Stimulated activated CD8-positive, alpha-beta memory T cell treated with anti-CD3 and anti-CD28 coated beads, Interleukin-4, amount 100 ng/mL, for 48 hours (primary cell): ENCODE measurements around the gene CHRNA10.

ENCODE experiments used
- DNase-seq: peaks from one replicate; pipeline ENCODE4 v3.0.0-alpha.2; 2020

CHRNA10 gene

GRCh38 chr11:3632070-3632660, 39.0 kb downstream of the CHRNA10 start:
- no peak for DNase-seq

- DNase-seq = no peak
These were observed 39.9 kb downstream of the CHRNA10 start for GRCh38 chr11:3631331-3631730.

- DNase-seq = no peak
These were observed 43.9 kb downstream of the CHRNA10 start for GRCh38 chr11:3627291-3627690.

- DNase-seq = no peak
These were observed 44.8 kb downstream of the CHRNA10 start for GRCh38 chr11:3626250-3626960.

GRCh38 chr11:3623767-3624458, 47.3 kb downstream of the CHRNA10 start:
- DNase-seq = no peak

- DNase-seq = no peak
These were observed 48.1 kb downstream of the CHRNA10 start for GRCh38 chr11:3623121-3623520.

GRCh38 chr11:3622521-3622920, 48.7 kb downstream of the CHRNA10 start:
- no peak for DNase-seq

GRCh38 chr11:3617990-3618389, 53.2 kb downstream of the CHRNA10 start:
- DNase-seq = no peak

- DNase-seq = no peak
These were observed 54.3 kb downstream of the CHRNA10 start for GRCh38 chr11:3616721-3617460.

GRCh38 chr11:3615998-3616397, 55.2 kb downstream of the CHRNA10 start:
- DNase-seq = no peak
